K562 (cell line): ENCODE measurements around the gene SLC25A21. TPM values are rescaled to one million over a fixed set of nuclear protein-coding genes. Genes with fewer than 3 reads are reported as not detected.

Experiments used
- ATAC-seq: fragments of 200-7000 bp; cut with Tn5 transposase; 3 replicates; pipeline ENCODE4 v1.9.1; 2020; ENCODE audit warnings: moderate library complexity
- BruUV-seq: library from RNA; stranded (reverse); fragments of 400-500 nt; replicated peaks from 2 replicates; lab custom pipeline; 2021; lab: Mats Ljungman, UMichigan
- CTCF ChIA-PET: fragments of 300-600 bp; formaldehyde crosslinking; extraction: SDS; loops from one replicate; lab custom pipeline; 2021; ENCODE audit warnings: low intra/inter-chr PET ratio; lab: Yijun Ruan, JAX
- POLR2A ChIA-PET: fragments of 300-600, 350-650 bp; sonication (Branson Sonifier 250); formaldehyde crosslinking; extraction: SDS; loops from one replicate; lab custom pipeline; 2021; ENCODE audit warnings: antibody characterized with exemption, inconsistent platforms; lab: Yijun Ruan, JAX
- DNase-seq, 4 experiments: peaks; one replicate each; pipeline versions ENCODE4 v3.0.0 to v3.0.0-alpha.2; 2011 to 2018; ENCODE audit warnings: low spot score in 3 of 4, mixed read lengths in 3 of 4; ENCODE audit errors: extremely low read depth in 1 of 4
- FAIRE-seq: peaks from 2 replicates; lab custom pipeline; 2011; peaks lifted over from hg19 to GRCh38; lab: Jason Lieb, UNC
- H2AFZ ChIP-seq: 2 replicates; pipeline ENCODE4 v1.6.0; 2011; ENCODE audit warnings: low read depth, low read length, control low read depth, inconsistent platforms
- H3K27ac ChIP-seq: fragments of 200-600 bp; 3 replicates; pipeline ENCODE4 v1.8.0; 2011; ENCODE audit warnings: low read depth, mild to moderate bottlenecking, control low read depth, inconsistent platforms, low read length, moderate library complexity, mixed read lengths; ENCODE audit errors: extremely low read depth
- H3K27me3 ChIP-seq, 2 experiments: fragments of 300-600 bp in 1 of 2; 2 replicates in 1 of 2; 3 replicates in 1 of 2; pipeline versions ENCODE4 v1.6.0 to v1.8.0; 2011; ENCODE audit warnings: inconsistent platforms in 2 of 2, low read length in 2 of 2, mild to moderate bottlenecking in 1 of 2, mixed read lengths in 1 of 2, moderate library complexity in 1 of 2; ENCODE audit not compliant: control insufficient read depth in 2 of 2, insufficient read depth in 2 of 2
- H3K36me3 ChIP-seq: fragments of 300-600 bp; 3 replicates; pipeline ENCODE4 v1.8.0; 2011; ENCODE audit warnings: mild to moderate bottlenecking, low read length, inconsistent platforms; ENCODE audit not compliant: control insufficient read depth, insufficient read depth
- H3K4me1 ChIP-seq, 2 experiments: fragments of 200-600 bp in 1 of 2; replicated peaks in 1 of 2; 2 replicates in 1 of 2; 3 replicates in 1 of 2; pipeline versions ENCODE4 v1.5.1 to v1.8.0; 2011; ENCODE audit warnings: inconsistent platforms in 2 of 2, low read length in 2 of 2, mild to moderate bottlenecking in 1 of 2, mixed read lengths in 1 of 2, moderate library complexity in 1 of 2; ENCODE audit not compliant: control insufficient read depth in 2 of 2, insufficient read depth in 2 of 2
- H3K4me2 ChIP-seq: 2 replicates; pipeline ENCODE4 v1.6.1; 2011; ENCODE audit warnings: low read length, control low read depth, inconsistent platforms, mixed read lengths; ENCODE audit not compliant: insufficient read depth
- H3K4me3 ChIP-seq: fragments of 200-600 bp; sonication (generic), shearing (Covaris generic); 2 replicates; pipeline ENCODE4 v1.5.1; 2016; ENCODE audit warnings: control low read depth, inconsistent platforms
- H3K79me2 ChIP-seq: fragments of 200-600 bp; 3 replicates; pipeline ENCODE4 v1.8.0; 2011; ENCODE audit warnings: low read length, inconsistent platforms; ENCODE audit not compliant: control insufficient read depth, insufficient read depth
- H3K9ac ChIP-seq, 2 experiments: 2 replicates each; pipeline versions ENCODE4 v1.6.0 to v1.6.1; 2011; ENCODE audit warnings: low read depth in 2 of 2, low read length in 2 of 2, control low read depth in 1 of 2, inconsistent platforms in 1 of 2, mild to moderate bottlenecking in 1 of 2, mixed read lengths in 1 of 2; ENCODE audit not compliant: insufficient read depth in 1 of 2
- H3K9me1 ChIP-seq: one replicate; pipeline ENCODE4 v1.6.0; 2011; ENCODE audit warnings: inconsistent platforms, mild to moderate bottlenecking, low read length, moderate library complexity; ENCODE audit not compliant: control insufficient read depth, insufficient read depth
- H3K9me3 ChIP-seq: replicated peaks from 2 replicates; pipeline ENCODE4 v1.5.1; 2011; ENCODE audit warnings: low read depth, low read length, inconsistent platforms; ENCODE audit not compliant: control insufficient read depth, insufficient read depth
- H4K20me1 ChIP-seq: replicated peaks from 2 replicates; pipeline ENCODE4 v1.6.1; 2011; ENCODE audit warnings: low read length, inconsistent platforms, mixed read lengths; ENCODE audit not compliant: control insufficient read depth, insufficient read depth
- DACH1 ChIP-seq: fragments of 450-650 bp; IDR thresholded peaks from 2 replicates; pipeline ENCODE4 v1.6.1; 2018; ENCODE audit not compliant: partially characterized antibody
- GABPB2 ChIP-seq: fragments of 250-450 bp; sonication (Bioruptor Pico); conservative IDR thresholded peaks from 2 replicates; pipeline ENCODE4 v1.5.1; 2021; ENCODE audit warnings: mild to moderate bottlenecking
- HDAC6 ChIP-seq: IDR thresholded peaks from 2 replicates; pipeline ENCODE4 v1.6.1; 2012; ENCODE audit warnings: low read depth, mild to moderate bottlenecking, control low read depth, inconsistent platforms, low read length, moderate library complexity
- HNRNPK ChIP-seq: fragments of 200-400 bp; formaldehyde crosslinking; IDR thresholded peaks from one replicate; pipeline ENCODE4 v1.6.1; 2018; ENCODE audit warnings: mild to moderate bottlenecking, low read depth, low read length; ENCODE audit not compliant: poor library complexity, severe bottlenecking
- MCM2 ChIP-seq: fragments of 450-650 bp; IDR thresholded peaks from 2 replicates; pipeline ENCODE4 v1.6.1; 2017; ENCODE audit warnings: low read depth, mild to moderate bottlenecking
- PBX2 ChIP-seq, 2 experiments: IDR thresholded peaks in 1 of 2; conservative IDR thresholded peaks in 1 of 2; 2 replicates each; pipeline ENCODE4 v1.6.1; 2016; ENCODE audit warnings: low read depth in 2 of 2, mild to moderate bottlenecking in 1 of 2, missing compliant biosample characterization in 1 of 2, missing genetic modification characterization in 1 of 2, moderate library complexity in 1 of 2
- POLR2AphosphoS2 ChIP-seq: IDR thresholded peaks from 2 replicates; pipeline ENCODE4 v1.6.1; 2012; ENCODE audit warnings: low read length, improper control_type of control experiment
- SMAD4 ChIP-seq: fragments of 250-450 bp; sonication (Bioruptor Pico); conservative IDR thresholded peaks from 2 replicates; pipeline ENCODE4 v1.8.0; 2021; ENCODE audit warnings: inconsistent platforms, mild to moderate bottlenecking, moderate library complexity
- SMARCC2 ChIP-seq: fragments of 450-650 bp; IDR thresholded peaks from 2 replicates; pipeline ENCODE4 v1.6.1; 2017; ENCODE audit warnings: antibody characterized with exemption, moderate library complexity, mild to moderate bottlenecking, low read depth
- SNIP1 ChIP-seq: fragments of 450-650 bp; IDR thresholded peaks from 2 replicates; pipeline ENCODE4 v1.7.1; 2017; ENCODE audit warnings: low read depth, mild to moderate bottlenecking
- ZBTB49 ChIP-seq: sonication (generic); formaldehyde crosslinking; IDR thresholded peaks from 2 replicates; pipeline ENCODE4 v1.8.0; 2022; ENCODE audit warnings: missing genetic modification reagents, mild to moderate bottlenecking, borderline replicate concordance
- ZNF175 ChIP-seq: fragments of 200-800 bp; sonication (Bioruptor generic); IDR thresholded peaks from 2 replicates; pipeline ENCODE4 v1.6.1; 2016; ENCODE audit warnings: low read depth, mild to moderate bottlenecking, missing genetic modification characterization, missing compliant biosample characterization
- ZNF217 ChIP-seq: sonication (generic); formaldehyde crosslinking; IDR thresholded peaks from 2 replicates; pipeline ENCODE4 v1.8.0; 2022; ENCODE audit warnings: mild to moderate bottlenecking, missing genetic modification reagents
- ZNF277 ChIP-seq: fragments of 250-450 bp; sonication (Bioruptor Pico); IDR thresholded peaks from 2 replicates; pipeline ENCODE4 v1.8.0; 2022; ENCODE audit warnings: inconsistent platforms, mild to moderate bottlenecking, moderate library complexity, borderline replicate concordance
- ZNF507 ChIP-seq: conservative IDR thresholded peaks from 2 replicates; pipeline ENCODE4 v1.6.1; 2017; ENCODE audit warnings: missing genetic modification characterization, missing compliant biosample characterization
- ZNF76 ChIP-seq: fragments of 250-450 bp; sonication (Bioruptor Pico); IDR thresholded peaks from 2 replicates; pipeline ENCODE4 v1.4.0; 2020; ENCODE audit warnings: mild to moderate bottlenecking, moderate library complexity, borderline replicate concordance
- WGBS: fragments of 100-300 bp; shearing (Covaris generic); methylation state at CpG from one replicate; pipeline ENCODE4 v1.1.6; 2016; ENCODE audit warnings: low coverage, mixed read lengths; ENCODE audit not compliant: insufficient coverage; ENCODE audit errors: missing lambda C conversion rate; 5-methylcytosine and 5-hydroxymethylcytosine counted together
- in situ Hi-C: fragments of 300-500 bp; cut with MboI; formaldehyde crosslinking; loops from 4 replicates; pipeline ENCODE4 v1.15.0; 2018; ENCODE audit warnings: inconsistent platforms, mixed read lengths
- intact Hi-C: fragments of 100-400 bp; cut with micrococcal nuclease; formaldehyde crosslinking; loops from 2 replicates; pipeline ENCODE4 v1.14.2; 2022
- polyA plus RNA-seq, 8 experiments: library from polyadenylated mRNA; depleted of rRNA in 4 of 8; stranded (reverse) in 5 of 8; unstranded in 3 of 8; fragments of >200 nt; fragmentation: Nextera tagmentation in 2 of 8; fragmentation: Illumina TruSeq in 1 of 8; extraction: Ambion mirVana in 2 of 8; extraction: Trizol in 1 of 8; gene quantifications; 2 replicates each; pipeline versions ENCODE4 v1.2.1 to v1.2.3, GENCODE V29; 2011 to 2014; ENCODE audit warnings: inconsistent platforms in 1 of 8, missing spikeins in 1 of 8
- total RNA-seq, 7 experiments: library from RNA; depleted of rRNA in 6 of 7; stranded (reverse); fragments of >200 nt in 6 of 7; fragmentation: Illumina TruSeq in 2 of 7; extraction: Trizol in 2 of 7; gene quantifications; 2 replicates each; pipeline versions ENCODE4 v1.2.1 to v1.2.3, GENCODE V29; 2011 to 2021; ENCODE audit warnings: low replicate concordance in 1 of 7

Gene SLC25A21
- total and polyA plus RNA-seq, 9 of the 15 experiments (the other 6 are each of a cell fraction or from before 2014, with no cell fraction given), result 15.2 to 46.7 (median 28.7) TPM

GRCh38 chr14:36916668-36917067, 255.7 kb downstream of the SLC25A21 start:
- Histone ChIP-seq H3K27me3 (no peaks in the 10 kb centered on the region), H3K4me3 (no peak overlapping the region), H3K79me2 (no peaks in the 10 kb centered on the region)
- no peak for ATAC-seq
- no peak for TF ChIP-seq DACH1
- TF ChIP-seq ZBTB49 (CRISPR knock-in tag), result no peak
- no peak for TF ChIP-seq MCM2
- no peak for TF ChIP-seq ZNF76 (CRISPR knock-in tag)
- no peak for TF ChIP-seq ZNF507 (tag)
- TF ChIP-seq ZNF217 (CRISPR knock-in tag), result no peak
- TF ChIP-seq SNIP1, result no peak
- no peak for TF ChIP-seq POLR2AphosphoS2
- no peak for TF ChIP-seq PBX2 (CRISPR knock-in tag; IDR thresholded peaks at IDR 0.05; ENCODE audit: low read depth)
- TF ChIP-seq PBX2 (tag; conservative IDR thresholded peaks at IDR 0.05; ENCODE audit: low read depth), result no peak
- TF ChIP-seq SMAD4 (CRISPR knock-in tag), result no peak
- no peak for TF ChIP-seq SMARCC2
- TF ChIP-seq HNRNPK, result no peak
- TF ChIP-seq HDAC6, result no peak
- TF ChIP-seq ZNF277 (CRISPR knock-in tag), result no peak
- no peak for TF ChIP-seq GABPB2
- TF ChIP-seq ZNF175, result no peak
- TF ChIP-seq, all 486 proteins: peak for 0
- no peaks in the 10 kb centered on the region for H4K20me1 ChIP-seq
- no peaks in the 10 kb centered on the region for H3K4me1 ChIP-seq
- no peak overlapping the region for H3K4me2 ChIP-seq
- intact Hi-C loops, result no loop called here
- POLR2A ChIA-PET, result interaction anchor here (0.6 kb wide), 1 partner anchor 251 kb away, joined by 4 read pairs; no protein-coding TSS in a partner anchor
- BruUV-seq, result no TSS peak
- H3K36me3 ChIP-seq, result no peaks in the 10 kb centered on the region
- no peak overlapping the region for H3K27ac ChIP-seq
- no peak overlapping the region for H2AFZ ChIP-seq
- H3K9me1 ChIP-seq, result no peaks in the 10 kb centered on the region
- no peak for FAIRE-seq
- CTCF ChIA-PET, result no interaction called here
- no peaks in the 10 kb centered on the region for H3K9me3 ChIP-seq
- H3K9ac ChIP-seq, result no peak overlapping the region
- 80% methylated on average over 1 of the region's 2 CpGs for WGBS
- in situ Hi-C loops, result no loop called here
- DNase-seq, result no peak
